Measurements from ENCODE around the gene SP6.

SP6 gene

DNA sequence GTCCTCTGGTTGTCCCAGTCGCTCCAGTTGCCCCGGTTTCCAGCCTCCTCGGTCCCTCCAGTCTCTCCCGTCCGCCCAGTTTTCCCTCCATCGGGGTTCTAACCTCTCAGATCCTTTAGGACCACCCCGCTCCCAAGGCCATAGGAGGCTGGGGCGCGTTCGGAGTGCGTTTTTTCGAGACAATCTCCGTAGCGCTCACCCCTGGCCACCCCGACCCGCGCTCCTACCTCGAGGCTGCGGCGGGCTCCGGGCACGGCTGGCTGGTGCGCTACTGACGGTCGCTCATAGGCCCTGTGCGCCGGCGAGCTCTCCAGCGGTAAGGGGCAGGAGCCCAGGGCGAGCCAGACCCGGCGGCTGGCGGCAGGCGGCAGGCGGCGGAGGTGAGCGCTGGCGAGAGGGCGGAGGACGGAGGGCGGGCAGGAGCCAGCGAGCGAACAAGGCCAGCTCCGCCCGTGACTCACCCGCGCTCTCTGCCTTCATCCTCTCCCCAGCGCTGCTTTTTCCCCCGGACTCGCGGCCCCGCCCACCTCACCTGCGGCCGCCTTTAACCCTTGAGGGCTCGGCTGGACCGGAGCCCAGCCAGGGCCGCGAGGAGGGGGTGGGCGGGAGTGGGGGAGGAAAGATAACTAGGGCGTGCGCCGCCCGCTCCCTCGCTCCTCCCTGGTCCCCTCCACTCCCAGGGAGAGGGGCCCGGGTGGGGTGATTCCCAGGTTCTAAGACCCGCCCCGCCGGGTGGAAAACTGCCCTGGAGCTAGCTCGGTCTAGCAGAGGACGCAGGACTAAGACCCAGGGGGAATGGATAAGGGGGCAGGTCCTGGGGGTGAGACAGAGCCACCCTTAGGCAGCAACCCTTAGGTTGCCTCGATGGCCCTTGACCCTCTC, at the start of gene SP6:
Gene SP6, minus strand, starts transcription at position 472 of the 882 bp plus-strand sequence. CDS start 2,734 bp downstream, outside the sequence.
- Histone ChIP-seq H3K4me2 (ENCODE audit: low read length) (peak within 1 kb of the TSS; percentile 94), H2AFZ (peak within 1 kb of the TSS; percentile 87), H3K9me3 (ENCODE audit: control insufficient read depth, low read length) (no peaks in the 10 kb centered on the region), H3K4me3 (ENCODE audit: low read depth, low read length) (peak within 1 kb of the TSS; percentile 90), H3K27me3 (ENCODE audit: control insufficient read depth, insufficient read depth, low read length) (no peaks in the 10 kb centered on the region), H3K27ac (peak within 1 kb of the TSS; percentile 89), H3K9ac (peak within 1 kb of the TSS; percentile 65), H3K4me1 (no peaks in the 10 kb centered on the region), H3K36me3 (ENCODE audit: control insufficient read depth, insufficient read depth, low read length) (no peaks in the 10 kb centered on the region), H3K79me2 (peaks cover 3% of the 10 kb centered on the region)
- TF ChIP-seq CTCF (IDR thresholded peaks at IDR 0.05), result peak; percentile 39

GRCh38 chr17:47899643-47900042, 48.7 kb upstream of the SP6 start:
- Histone ChIP-seq H3K27me3 (ENCODE audit: control insufficient read depth, insufficient read depth, low read length) (no peaks in the 10 kb centered on the region), H3K4me2 (ENCODE audit: low read length) (no peak overlapping the region), H2AFZ (no peak overlapping the region), H3K9me3 (ENCODE audit: control insufficient read depth, low read length) (no peaks in the 10 kb centered on the region), H3K4me1 (peaks cover 10% of the 10 kb centered on the region), H3K36me3 (ENCODE audit: control insufficient read depth, insufficient read depth, low read length) (no peaks in the 10 kb centered on the region), H3K79me2 (peaks cover 33% of the 10 kb centered on the region), H3K4me3 (ENCODE audit: low read depth, low read length) (no peak overlapping the region), H3K27ac (peak overlapping the region; percentile 52), H3K9ac (no peak overlapping the region)
- TF ChIP-seq CTCF (IDR thresholded peaks at IDR 0.05), result no peak

GRCh38 chr17:47898241-47898640, 47.3 kb upstream of the SP6 start:
- Histone ChIP-seq H3K4me2 (ENCODE audit: low read length) (no peak overlapping the region), H3K9me3 (ENCODE audit: control insufficient read depth, low read length) (no peaks in the 10 kb centered on the region), H3K36me3 (ENCODE audit: control insufficient read depth, insufficient read depth, low read length) (no peaks in the 10 kb centered on the region), H3K9ac (no peak overlapping the region), H3K27ac (no peak overlapping the region), H3K4me3 (ENCODE audit: low read depth, low read length) (peak overlapping the region; percentile 12), H2AFZ (no peak overlapping the region), H3K27me3 (ENCODE audit: control insufficient read depth, insufficient read depth, low read length) (no peaks in the 10 kb centered on the region), H3K4me1 (peaks cover 12% of the 10 kb centered on the region), H3K79me2 (peaks cover 37% of the 10 kb centered on the region)
- TF ChIP-seq CTCF (IDR thresholded peaks at IDR 0.05), result no peak

GRCh38 chr17:47897561-47897960, 46.6 kb upstream of the SP6 start:
- no peak for TF ChIP-seq CTCF (IDR thresholded peaks at IDR 0.05)
- peaks cover 12% of the 10 kb centered on the region for H3K4me1 ChIP-seq
- peaks cover 31% of the 10 kb centered on the region for H3K79me2 ChIP-seq
- H3K36me3 ChIP-seq (ENCODE audit: control insufficient read depth, insufficient read depth, low read length), result no peaks in the 10 kb centered on the region
- H3K27ac ChIP-seq, result peak overlapping the region; percentile 100
- H3K9ac ChIP-seq, result no peak overlapping the region
- no peaks in the 10 kb centered on the region for H3K27me3 ChIP-seq (ENCODE audit: control insufficient read depth, insufficient read depth, low read length)
- H3K9me3 ChIP-seq (ENCODE audit: control insufficient read depth, low read length), result no peaks in the 10 kb centered on the region
- peak overlapping the region; percentile 100 for H3K4me2 ChIP-seq (ENCODE audit: low read length)
- no peak overlapping the region for H2AFZ ChIP-seq
- peak overlapping the region; percentile 98 for H3K4me3 ChIP-seq (ENCODE audit: low read depth, low read length)

All from parathyroid adenoma (tissue), 2 donors.